ENCODE data around the gene GON7. TPM values are rescaled to one million over a fixed set of nuclear protein-coding genes. Genes with fewer than 3 reads are reported as not detected.

The GON7 gene
- total and polyA plus RNA-seq, 2 experiments from 2014 or later = 9.2 to 24.6 TPM

DNA sequence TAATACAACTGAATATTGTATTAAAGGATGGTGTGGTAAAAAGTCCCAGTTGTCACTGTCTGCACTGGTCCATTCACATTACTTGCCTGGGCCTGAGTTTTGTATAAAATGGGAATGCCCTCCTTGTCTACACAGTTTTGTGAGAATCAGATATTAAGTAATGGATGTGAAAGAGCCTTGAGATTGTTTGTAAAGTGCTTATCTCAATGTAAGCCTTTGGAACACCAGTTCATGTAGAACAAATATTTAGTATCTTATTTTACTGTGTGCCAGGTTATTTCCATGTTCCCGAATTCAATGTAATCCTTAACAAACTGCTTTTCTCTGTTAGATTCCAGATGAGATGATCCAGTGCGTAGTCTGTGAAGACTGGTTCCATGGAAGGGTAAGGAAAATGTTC, 7.7 kb upstream of the GON7 start:
- no peaks in the 10 kb centered on the region for H3K9me3 ChIP-seq (ENCODE audit: low read depth)
- DNase-seq (ENCODE audit: low read depth in 1 of 2, low spot score in 1 of 2) = no peak
- H3K27ac ChIP-seq = no peak overlapping the region
- H3K36me3 ChIP-seq = peaks cover 25% of the 10 kb centered on the region
- H3K4me3 ChIP-seq = no peak overlapping the region
- H3K27me3 ChIP-seq = no peaks in the 10 kb centered on the region
- no peaks in the 10 kb centered on the region for H3K4me1 ChIP-seq (ENCODE audit: low read depth)
- TF ChIP-seq, protein P1, sequence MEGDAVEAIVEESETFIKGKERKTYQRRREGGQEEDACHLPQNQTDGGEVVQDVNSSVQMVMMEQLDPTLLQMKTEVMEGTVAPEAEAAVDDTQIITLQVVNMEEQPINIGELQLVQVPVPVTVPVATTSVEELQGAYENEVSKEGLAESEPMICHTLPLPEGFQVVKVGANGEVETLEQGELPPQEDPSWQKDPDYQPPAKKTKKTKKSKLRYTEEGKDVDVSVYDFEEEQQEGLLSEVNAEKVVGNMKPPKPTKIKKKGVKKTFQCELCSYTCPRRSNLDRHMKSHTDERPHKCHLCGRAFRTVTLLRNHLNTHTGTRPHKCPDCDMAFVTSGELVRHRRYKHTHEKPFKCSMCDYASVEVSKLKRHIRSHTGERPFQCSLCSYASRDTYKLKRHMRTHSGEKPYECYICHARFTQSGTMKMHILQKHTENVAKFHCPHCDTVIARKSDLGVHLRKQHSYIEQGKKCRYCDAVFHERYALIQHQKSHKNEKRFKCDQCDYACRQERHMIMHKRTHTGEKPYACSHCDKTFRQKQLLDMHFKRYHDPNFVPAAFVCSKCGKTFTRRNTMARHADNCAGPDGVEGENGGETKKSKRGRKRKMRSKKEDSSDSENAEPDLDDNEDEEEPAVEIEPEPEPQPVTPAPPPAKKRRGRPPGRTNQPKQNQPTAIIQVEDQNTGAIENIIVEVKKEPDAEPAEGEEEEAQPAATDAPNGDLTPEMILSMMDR (IDR thresholded peaks at IDR 0.05; ENCODE audit: low read depth, low read length) = no peak

DNA sequence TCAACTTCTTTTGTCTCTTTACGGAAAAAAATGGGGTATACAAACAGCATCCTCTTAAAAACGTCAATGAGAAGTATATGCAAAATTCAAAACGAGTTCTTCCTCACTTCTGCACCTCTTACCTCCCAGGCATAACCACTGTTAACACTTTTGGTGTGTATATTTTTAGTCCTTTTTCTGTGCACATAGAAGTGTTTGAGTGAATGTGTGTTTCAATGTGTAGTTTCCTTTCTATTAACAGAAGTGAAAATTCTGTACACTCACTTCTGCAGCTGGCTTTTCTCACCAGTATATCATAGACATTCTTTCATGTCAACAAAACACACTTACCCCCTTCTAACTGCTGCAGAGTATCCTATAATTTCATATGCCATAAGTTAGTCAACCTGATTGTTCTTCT, 5.6 kb upstream of the GON7 start:
- no peaks in the 10 kb centered on the region for H3K27me3 ChIP-seq
- peaks cover 19% of the 10 kb centered on the region for H3K36me3 ChIP-seq
- no peaks in the 10 kb centered on the region for H3K9me3 ChIP-seq (ENCODE audit: low read depth)
- no peak for DNase-seq (ENCODE audit: low read depth in 1 of 2, low spot score in 1 of 2)
- TF ChIP-seq, protein P1 (IDR thresholded peaks at IDR 0.05; ENCODE audit: low read depth, low read length) = no peak
- H3K27ac ChIP-seq = no peak overlapping the region
- H3K4me3 ChIP-seq = no peak overlapping the region
- H3K4me1 ChIP-seq (ENCODE audit: low read depth) = peaks cover 6% of the 10 kb centered on the region

- DNase-seq (ENCODE audit: low read depth in 1 of 2, low spot score in 1 of 2) = peak; percentile 64 to 69
- H3K27me3 ChIP-seq = no peaks in the 10 kb centered on the region
- peaks cover 6% of the 10 kb centered on the region for H3K36me3 ChIP-seq
- H3K4me3 ChIP-seq = peak overlapping the region; percentile 83
- peak overlapping the region; percentile 77 for H3K27ac ChIP-seq
- TF ChIP-seq, protein P1 (IDR thresholded peaks at IDR 0.05; ENCODE audit: low read depth, low read length) = peak; percentile 49
- peaks cover 10% of the 10 kb centered on the region for H3K4me1 ChIP-seq (ENCODE audit: low read depth)
- no peaks in the 10 kb centered on the region for H3K9me3 ChIP-seq (ENCODE audit: low read depth)
Observed at GRCh38 chr14:93207468-93208308, 823 bp upstream of the GON7 start.

DNA sequence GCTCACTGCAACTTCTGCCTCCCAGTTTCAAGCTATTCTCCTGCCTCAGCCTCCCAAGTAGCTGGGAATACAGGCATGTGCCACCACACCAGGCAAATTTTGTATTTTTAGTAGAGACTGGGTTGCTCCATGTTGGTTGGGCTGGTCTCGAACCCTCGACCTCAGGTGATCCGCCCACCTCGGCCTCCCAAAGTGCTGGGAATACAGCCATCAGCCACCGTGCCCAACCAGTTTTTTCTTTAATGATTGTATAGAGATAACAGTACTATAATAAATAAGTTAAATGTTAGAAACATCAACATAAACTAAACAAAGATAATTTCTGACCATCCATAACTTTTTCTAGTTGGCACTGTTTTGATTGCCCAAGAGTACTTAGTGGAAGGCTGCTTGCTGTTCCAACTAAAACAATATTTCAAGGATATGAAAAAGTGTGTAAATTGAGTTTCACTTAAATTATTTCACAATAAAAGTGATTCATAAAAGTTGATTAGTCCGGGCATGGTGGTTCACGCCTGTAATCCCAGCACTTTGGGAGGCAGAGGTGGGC, 5.6 kb downstream of the GON7 start:
- DNase-seq (ENCODE audit: low read depth in 1 of 2, low spot score in 1 of 2) = no peak
- Histone ChIP-seq H3K4me1 (ENCODE audit: low read depth) (peaks cover 4% of the 10 kb centered on the region), H3K4me3 (no peak overlapping the region)

GRCh38 chr14:93200553-93200952, 6.3 kb downstream of the GON7 start:
- DNase-seq (ENCODE audit: low read depth in 1 of 2, low spot score in 1 of 2) = no peak
- Histone ChIP-seq H3K4me3 (no peak overlapping the region), H3K9me3 (ENCODE audit: low read depth) (no peaks in the 10 kb centered on the region), H3K27me3 (no peaks in the 10 kb centered on the region), H3K27ac (no peak overlapping the region), H3K36me3 (no peaks in the 10 kb centered on the region), H3K4me1 (ENCODE audit: low read depth) (no peaks in the 10 kb centered on the region)
- TF ChIP-seq, protein P1 (IDR thresholded peaks at IDR 0.05; ENCODE audit: low read depth, low read length) = no peak

More for the DNA sequence above, 5.6 kb downstream of the GON7 start:
- Histone ChIP-seq H3K27ac (no peak overlapping the region), H3K27me3 (no peaks in the 10 kb centered on the region), H3K36me3 (no peaks in the 10 kb centered on the region), H3K9me3 (ENCODE audit: low read depth) (no peaks in the 10 kb centered on the region)
- TF ChIP-seq, protein P1 (IDR thresholded peaks at IDR 0.05; ENCODE audit: low read depth, low read length) = no peak
